A549 (cell line): ENCODE results near the gene SSR3. TPM values are rescaled to one million over a fixed set of nuclear protein-coding genes. Genes with fewer than 3 reads are reported as not detected.

ENCODE experiments used
- ATAC-seq, 2 experiments: fragments of 200-7000 bp in 1 of 2; fragments of >200 bp in 1 of 2; cut with Nextera tagmentation in 1 of 2; cut with Tn5 transposase in 1 of 2; 3 replicates each; pipeline versions ENCODE4 v1.8.0 to v1.9.1; 2018 to 2020; ENCODE audit warnings: mild to moderate bottlenecking in 1 of 2, moderate library complexity in 1 of 2
- CTCF ChIA-PET: fragments of 300-600 bp; sonication (Branson Sonifier 250); formaldehyde crosslinking; extraction: SDS; loops from one replicate; lab custom pipeline; 2021; ENCODE audit warnings: antibody characterized with exemption, inconsistent platforms; lab: Yijun Ruan, JAX
- POLR2A ChIA-PET: fragments of 350-600 bp; formaldehyde crosslinking; extraction: SDS; loops from one replicate; lab custom pipeline; 2021; ENCODE audit warnings: antibody characterized with exemption, inconsistent platforms; lab: Yijun Ruan, JAX
- DNase-seq, 2 experiments: peaks; one replicate each; pipeline versions ENCODE4 v3.0.0 to v3.0.0-alpha.2; 2011 to 2016; ENCODE audit warnings: low read depth in 1 of 2, low spot score in 1 of 2
- FAIRE-seq: peaks from 2 replicates; lab custom pipeline; 2011; peaks lifted over from hg19 to GRCh38; lab: Jason Lieb, UNC
- H3K27ac ChIP-seq, 2 experiments: fragments of >200 bp; sonication (Bioruptor Twin); formaldehyde crosslinking; 3 replicates each; pipeline ENCODE4 v1.5.1; 2016 to 2017
- H3K4me1 ChIP-seq: fragments of >200 bp; sonication (Bioruptor Twin); formaldehyde crosslinking; 3 replicates; pipeline ENCODE4 v1.6.1; 2016
- H3K4me2 ChIP-seq: fragments of >200 bp; sonication (Bioruptor Twin); formaldehyde crosslinking; 3 replicates; pipeline ENCODE4 v1.6.1; 2016
- H3K4me3 ChIP-seq: fragments of >200 bp; sonication (Bioruptor Twin); formaldehyde crosslinking; 3 replicates; pipeline ENCODE4 v1.5.1; 2016
- H3K9me3 ChIP-seq: fragments of >200 bp; sonication (Bioruptor Twin); formaldehyde crosslinking; 3 replicates; pipeline ENCODE4 v1.6.1; 2016
- ATOH8 ChIP-seq: fragments of 250-450 bp; sonication (Bioruptor Pico); IDR thresholded peaks from 2 replicates; pipeline ENCODE4 v1.5.0; 2020; ENCODE audit warnings: low read depth, mild to moderate bottlenecking, moderate library complexity
- CHD4 ChIP-seq: fragments of 200-600 bp; sonication (generic); IDR thresholded peaks from 2 replicates; pipeline ENCODE4 v1.6.1; 2016; ENCODE audit warnings: antibody characterized with exemption, mild to moderate bottlenecking, borderline replicate concordance
- E2F6 ChIP-seq: IDR thresholded peaks from 2 replicates; pipeline ENCODE4 v1.6.1; 2012; ENCODE audit warnings: low read depth, borderline replicate concordance
- ELK1 ChIP-seq: fragments of 150-350 bp; IDR thresholded peaks from 2 replicates; pipeline ENCODE4 v1.6.1; 2014; ENCODE audit warnings: low read depth, mild to moderate bottlenecking, low read length
- ESRRA ChIP-seq: fragments of 150-350 bp; IDR thresholded peaks from 2 replicates; pipeline ENCODE4 v1.6.1; 2014; ENCODE audit warnings: mild to moderate bottlenecking, low read length, borderline replicate concordance
- FOXS1 ChIP-seq: fragments of 250-450 bp; sonication (Bioruptor Pico); IDR thresholded peaks from 2 replicates; pipeline ENCODE4 v1.5.0; 2020; ENCODE audit warnings: mild to moderate bottlenecking, moderate library complexity
- HES2 ChIP-seq: fragments of >200 bp; sonication (Bioruptor Twin); formaldehyde crosslinking; IDR thresholded peaks from 2 replicates; pipeline ENCODE4 v1.6.1; 2016
- HEYL ChIP-seq: fragments of 250-450 bp; sonication (Bioruptor Pico); IDR thresholded peaks from 2 replicates; pipeline ENCODE4 v1.8.0; 2021; ENCODE audit warnings: mild to moderate bottlenecking, moderate library complexity
- HOXB5 ChIP-seq: fragments of 250-450 bp; sonication (Bioruptor Pico); IDR thresholded peaks from 2 replicates; pipeline ENCODE4 v1.5.0; 2020; ENCODE audit warnings: mild to moderate bottlenecking, moderate library complexity
- JUN ChIP-seq, 2 experiments: fragments of >200 bp; sonication (Bioruptor Twin); formaldehyde crosslinking; IDR thresholded peaks; 2 replicates in 1 of 2; 3 replicates in 1 of 2; pipeline ENCODE4 v1.6.1; 2016 to 2017
- KDM1A ChIP-seq: fragments of 200-600 bp; sonication (generic); IDR thresholded peaks from 2 replicates; pipeline ENCODE4 v1.6.1; 2016; ENCODE audit warnings: low read depth, mild to moderate bottlenecking
- KDM5A ChIP-seq: fragments of 200-600 bp; sonication (generic); IDR thresholded peaks from 2 replicates; pipeline ENCODE4 v1.6.1; 2016; ENCODE audit warnings: antibody characterized with exemption, mild to moderate bottlenecking
- MYC ChIP-seq: IDR thresholded peaks from 2 replicates; pipeline ENCODE4 v1.6.1; 2012; ENCODE audit warnings: mild to moderate bottlenecking, inconsistent platforms, low read length, improper control_type of control experiment, borderline replicate concordance
- NPAS2 ChIP-seq: fragments of 250-450 bp; sonication (Bioruptor Pico); IDR thresholded peaks from 2 replicates; pipeline ENCODE4 v1.8.0; 2022; ENCODE audit warnings: mild to moderate bottlenecking, moderate library complexity, borderline replicate concordance
- REST ChIP-seq: fragments of 200-600 bp; sonication (generic); IDR thresholded peaks from 2 replicates; pipeline ENCODE4 v1.6.1; 2016; ENCODE audit warnings: antibody characterized with exemption, mild to moderate bottlenecking, moderate library complexity
- SMC3 ChIP-seq: fragments of >200 bp; sonication (Bioruptor Twin); formaldehyde crosslinking; IDR thresholded peaks from 3 replicates; pipeline ENCODE4 v1.6.1; 2018; ENCODE audit warnings: inconsistent platforms
- SREBF2 ChIP-seq: fragments of 450-650 bp; IDR thresholded peaks from 2 replicates; pipeline ENCODE4 v1.6.1; 2014; ENCODE audit warnings: mild to moderate bottlenecking, moderate library complexity
- TFCP2L1 ChIP-seq: fragments of 250-450 bp; sonication (Bioruptor Pico); IDR thresholded peaks from 2 replicates; pipeline ENCODE4 v1.5.0; 2021; ENCODE audit warnings: mild to moderate bottlenecking
- USF2 ChIP-seq: fragments of 450-650 bp; IDR thresholded peaks from 2 replicates; pipeline ENCODE4 v1.6.1; 2014; ENCODE audit warnings: antibody characterized with exemption
- WGBS: methylation state at CpG from one replicate; pipeline ENCODE4 v1.1.6; 2017; ENCODE audit errors: missing lambda C conversion rate; 5-methylcytosine and 5-hydroxymethylcytosine counted together
- polyA plus RNA-seq, 4 experiments: library from polyadenylated mRNA; depleted of rRNA in 3 of 4; stranded (reverse); fragments of >200 nt; fragmentation: RNase III in 1 of 4; extraction: RNeasy Plus Mini Kit Qiagen cat#74134 plus additional on column Dnase treatment in 1 of 4; gene quantifications; 2 replicates in 3 of 4; 3 replicates in 1 of 4; pipeline ENCODE4 v1.2.3, GENCODE V29; 2011 to 2017

SSR3 gene
- polyA plus RNA-seq, 2 of the 4 experiments (the other 2 are of a cell fraction): 154 to 187 TPM

GRCh38 chr3:156519758-156520162 lies 35.2 kb downstream of the SSR3 start:
- no peak overlapping the region for H3K4me2 ChIP-seq
- FAIRE-seq: no peak
- TF ChIP-seq REST (no peak), E2F6 (no peak), ATOH8 (no peak), KDM1A (no peak), HEYL (CRISPR knock-in tag) (no peak), JUN (IDR thresholded peaks at IDR 0.05) (no peak)
- no peaks in the 10 kb centered on the region for H3K4me1 ChIP-seq
- CTCF ChIA-PET: interaction anchor here (1.4 to 2.6 kb wide), 2 partner anchors 10 to 369 kb away, joined by 6 to 8 read pairs; no protein-coding TSS in a partner anchor
- no peak overlapping the region for H3K4me3 ChIP-seq
- WGBS: 77% methylated on average over 1 of the region's 1 CpG
- ATAC-seq: no peak
- DNase-seq: no peak
- H3K27ac ChIP-seq: no peak overlapping the region
- POLR2A ChIA-PET: no interaction called here
- H3K9me3 ChIP-seq: no peaks in the 10 kb centered on the region

- H3K4me2 ChIP-seq: no peak overlapping the region
- no peak overlapping the region for H3K27ac ChIP-seq
- peaks cover 5% of the 10 kb centered on the region for H3K4me1 ChIP-seq
- DNase-seq: no peak
- no peak overlapping the region for H3K4me3 ChIP-seq
- ChIA-PET POLR2A (no interaction called here), CTCF (interaction anchor here (1.4 to 16.4 kb wide), 4 partner anchors 9 to 368 kb away, joined by 6 to 182 read pairs (median 10); no protein-coding TSS in a partner anchor)
- TF ChIP-seq CHD4 (no peak), FOXS1 (CRISPR knock-in tag) (no peak), KDM5A (no peak), TFCP2L1 (CRISPR knock-in tag) (no peak), SMC3 (no peak), HOXB5 (no peak), NPAS2 (no peak), USF2 (no peak), ELK1 (no peak), REST (no peak), HES2 (no peak), ESRRA (no peak), MYC (no peak), SREBF2 (no peak)
- no peak for ATAC-seq
- H3K9me3 ChIP-seq: no peaks in the 10 kb centered on the region
- FAIRE-seq: no peak
Observed at GRCh38 chr3:156518726-156519125, 36.2 kb downstream of the SSR3 start.
